Brain microvascular endothelial cell (primary cell): ENCODE results near the gene SPATA32.

Experiments used
- DNase-seq: peaks from one replicate; pipeline ENCODE4 v3.0.0-alpha.2; 2020
- H3K27ac ChIP-seq: fragments of 250-450 bp; sonication (Bioruptor Pico); 2 replicates; pipeline ENCODE4 v1.5.1; 2020; ENCODE audit warnings: mild to moderate bottlenecking, moderate library complexity
- H3K27me3 ChIP-seq: fragments of 250-450 bp; sonication (Bioruptor Pico); replicated peaks from 2 replicates; pipeline ENCODE4 v1.5.1; 2020; ENCODE audit warnings: mild to moderate bottlenecking
- H3K36me3 ChIP-seq: fragments of 250-450 bp; sonication (Bioruptor Pico); replicated peaks from 2 replicates; pipeline ENCODE4 v1.5.1; 2020; ENCODE audit warnings: mild to moderate bottlenecking
- H3K4me3 ChIP-seq: 2 replicates; pipeline ENCODE4 v1.5.1; 2011; ENCODE audit warnings: low read depth, mild to moderate bottlenecking, control low read depth, low read length, moderate library complexity
- CTCF ChIP-seq: IDR thresholded peaks from 2 replicates; pipeline ENCODE4 v1.5.1; 2011; ENCODE audit warnings: low read depth, mild to moderate bottlenecking, moderate library complexity, low read length, control low read depth, inconsistent platforms; ENCODE audit errors: missing control alignments
- in situ Hi-C: cut with HindIII; loops from 2 replicates; pipeline ENCODE4 v1.10.0; 2017; ENCODE audit warnings: low sequenced_read_pairs, low pct_ligation_motif_present

The SPATA32 gene

GRCh38 chr17:45261577-45262515 is at the start of gene SPATA32:
TSS of gene SPATA32 (minus strand) at chr17:45262094. CDS start at chr17:45262016, 78 bp downstream.
- DNase-seq: no peak
- Histone ChIP-seq H3K4me3 (peak within 1 kb of the TSS; percentile 47), H3K27me3 (no peaks in the 10 kb centered on the region), H3K36me3 (peaks cover 40% of the 10 kb centered on the region), H3K27ac (no peak within 1 kb of the TSS)
- no peak for TF ChIP-seq CTCF
- in situ Hi-C loops: no loop called here

- in situ Hi-C loops: no loop called here
- Histone ChIP-seq H3K36me3 (peaks cover 40% of the 10 kb centered on the region), H3K27ac (no peak overlapping the region), H3K27me3 (no peaks in the 10 kb centered on the region), H3K4me3 (no peak overlapping the region)
- TF ChIP-seq CTCF: peak; percentile 8
- no peak for DNase-seq
Measured at GRCh38 chr17:45311401-45311759, 49.5 kb upstream of the SPATA32 start.

GRCh38 chr17:45310380-45311324 is 48.8 kb upstream of the SPATA32 start:
- DNase-seq: no peak
- in situ Hi-C loops: no loop called here
- TF ChIP-seq CTCF: no peak
- H3K36me3 ChIP-seq: peaks cover 40% of the 10 kb centered on the region
- H3K4me3 ChIP-seq: no peak overlapping the region
- H3K27ac ChIP-seq: no peak overlapping the region
- H3K27me3 ChIP-seq: no peaks in the 10 kb centered on the region

GRCh38 chr17:45309400-45309799 is 47.5 kb upstream of the SPATA32 start:
- Histone ChIP-seq H3K27me3 (no peaks in the 10 kb centered on the region), H3K27ac (no peak overlapping the region), H3K4me3 (no peak overlapping the region), H3K36me3 (peaks cover 42% of the 10 kb centered on the region)
- TF ChIP-seq CTCF: no peak
- DNase-seq: no peak
- in situ Hi-C loops: no loop called here

- Histone ChIP-seq H3K27ac (no peak overlapping the region), H3K36me3 (peaks cover 42% of the 10 kb centered on the region), H3K27me3 (no peaks in the 10 kb centered on the region), H3K4me3 (no peak overlapping the region)
- in situ Hi-C loops: no loop called here
- no peak for TF ChIP-seq CTCF
- DNase-seq: no peak
Measured at GRCh38 chr17:45308840-45309239, 46.9 kb upstream of the SPATA32 start.
